ENCODE results near the gene TACC2.

Gene TACC2

DNA sequence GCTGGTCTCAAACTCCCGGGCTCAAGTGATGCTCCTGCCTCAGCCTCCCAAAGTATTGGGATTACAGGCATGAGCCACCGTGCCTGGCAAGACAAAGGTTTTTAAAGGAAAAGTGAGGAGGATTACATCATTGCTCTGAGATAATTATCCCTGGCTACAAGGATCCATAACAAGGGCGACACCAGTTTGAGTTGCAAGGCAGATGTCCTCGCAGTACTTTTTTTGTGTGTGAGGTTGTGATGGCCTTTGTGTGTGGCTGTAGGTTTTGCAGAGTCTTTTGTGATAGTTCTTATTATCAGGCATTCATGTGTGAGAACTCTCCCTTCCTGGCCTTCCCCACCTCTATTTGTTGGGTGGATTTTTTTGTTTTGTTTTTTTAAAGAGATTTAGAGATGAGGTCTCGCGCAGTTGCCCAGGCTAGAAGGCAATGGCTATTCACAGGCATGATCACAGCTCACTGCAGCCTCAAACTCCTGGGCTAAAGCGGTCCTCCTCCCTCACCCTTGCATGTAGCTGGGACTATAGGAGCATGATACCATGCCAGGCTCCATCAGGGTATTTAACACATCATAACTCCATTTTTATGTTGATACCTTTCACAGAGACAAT lies 292.2 kb downstream of the TACC2 start:
- no peak for DNase-seq (ENCODE audit: low read depth)

DNA sequence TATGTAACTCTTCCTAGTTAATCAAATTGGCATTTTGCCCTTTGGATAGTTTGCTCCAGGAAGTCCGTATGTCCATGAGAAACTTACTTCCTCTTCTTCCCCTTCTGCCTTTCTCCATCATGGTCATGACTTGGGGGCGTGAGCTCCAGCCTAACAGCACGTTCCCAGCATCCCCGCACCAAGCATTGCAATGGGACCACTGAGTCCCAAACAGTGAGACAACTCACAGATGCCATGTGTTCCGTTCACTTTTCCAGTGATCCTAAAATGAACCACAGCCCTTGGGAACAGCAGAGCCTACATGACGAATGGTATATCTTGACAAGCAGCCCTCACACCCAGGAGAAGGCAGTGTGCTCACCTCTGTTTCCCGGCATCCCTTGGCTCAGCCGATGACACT lies 292.8 kb downstream of the TACC2 start:
- DNase-seq (ENCODE audit: low read depth), result no peak

DNA sequence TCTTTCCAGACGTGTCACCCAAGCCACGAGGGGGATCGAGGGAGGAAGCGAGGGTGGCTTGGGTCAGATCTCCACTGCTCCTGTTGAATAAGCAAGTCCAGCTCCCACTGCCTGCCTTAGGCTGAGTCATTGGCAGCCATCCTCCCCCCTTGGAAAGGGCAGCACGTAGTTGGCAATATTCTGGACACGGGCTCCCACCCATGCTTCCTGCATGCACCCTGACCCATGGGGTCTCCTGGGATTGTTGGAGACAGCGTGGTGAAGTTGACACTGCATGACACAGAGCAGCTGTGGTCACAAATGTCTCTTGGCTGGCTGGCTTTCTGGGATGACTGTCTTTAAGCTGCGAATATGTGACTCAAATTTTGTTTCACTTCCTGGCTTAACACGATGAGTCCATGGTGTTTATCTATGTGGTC lies 293.3 kb downstream of the TACC2 start:
- DNase-seq (ENCODE audit: low read depth), result no peak

DNA sequence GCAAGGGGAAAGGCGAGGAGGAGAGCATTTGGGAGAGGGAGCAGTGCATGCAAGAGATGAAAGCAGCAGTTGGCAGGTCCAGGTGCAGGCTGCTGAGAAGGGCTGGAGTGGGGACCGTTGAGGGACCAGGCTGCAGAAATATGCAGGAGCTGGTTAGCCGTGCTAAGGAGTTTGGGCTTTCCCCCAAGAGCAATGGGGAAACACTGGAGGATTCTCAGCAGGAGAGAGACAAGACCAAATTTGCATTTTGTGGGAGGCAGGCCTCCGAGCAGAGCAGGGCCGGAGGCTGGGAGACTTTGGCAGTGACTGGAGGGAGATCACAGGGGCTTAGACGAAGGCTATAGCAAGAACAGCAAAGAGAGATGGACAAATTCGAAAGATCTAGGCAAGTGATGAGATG lies 293.9 kb downstream of the TACC2 start:
- DNase-seq (ENCODE audit: low read depth), result no peak

DNA sequence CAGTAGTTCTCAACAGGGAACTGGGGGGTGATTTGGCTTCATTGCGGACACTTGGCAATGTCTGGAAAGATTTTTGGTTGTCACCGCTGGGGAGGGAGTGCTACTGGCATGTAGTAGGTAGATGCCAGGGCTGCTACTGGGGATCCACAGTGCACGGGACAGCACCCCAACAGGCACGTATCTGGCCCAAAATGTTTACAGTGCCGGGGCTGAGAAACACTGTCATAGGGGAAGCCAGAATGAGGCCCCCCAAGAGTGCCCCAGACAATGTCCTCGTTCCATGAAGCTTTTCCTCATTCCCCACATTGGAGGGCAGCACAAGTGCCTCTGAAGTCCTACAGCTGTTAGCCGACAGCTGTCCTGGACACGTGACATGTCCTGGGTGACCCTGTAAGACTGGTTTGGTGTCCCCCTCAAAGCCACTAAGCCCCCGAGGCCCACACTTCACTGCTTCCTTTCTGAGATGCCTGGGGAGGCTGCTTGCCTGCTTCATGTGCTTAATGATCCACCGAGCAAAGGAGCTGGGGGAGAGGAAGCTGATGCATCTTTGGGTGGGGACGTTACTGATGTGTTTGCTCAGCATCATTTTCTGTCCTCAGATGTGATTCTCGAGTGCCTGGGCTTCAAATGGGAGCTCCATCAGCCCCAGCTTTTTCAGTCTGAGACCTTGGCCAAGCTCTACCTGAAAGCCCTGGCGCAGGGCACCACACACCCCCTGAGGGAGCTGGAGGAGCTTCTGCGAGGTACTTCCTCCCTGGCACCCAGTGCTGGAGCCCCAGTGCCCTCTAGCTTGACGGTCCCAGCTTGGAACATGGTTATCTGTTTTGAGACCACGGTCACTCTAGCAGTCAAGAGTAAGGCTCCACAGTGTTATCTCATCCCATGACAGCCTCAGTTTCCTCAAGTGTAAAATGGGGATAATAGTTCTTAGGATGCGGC lies 296.8 kb downstream of the TACC2 start:
- no peak for DNase-seq (ENCODE audit: low read depth)

DNA sequence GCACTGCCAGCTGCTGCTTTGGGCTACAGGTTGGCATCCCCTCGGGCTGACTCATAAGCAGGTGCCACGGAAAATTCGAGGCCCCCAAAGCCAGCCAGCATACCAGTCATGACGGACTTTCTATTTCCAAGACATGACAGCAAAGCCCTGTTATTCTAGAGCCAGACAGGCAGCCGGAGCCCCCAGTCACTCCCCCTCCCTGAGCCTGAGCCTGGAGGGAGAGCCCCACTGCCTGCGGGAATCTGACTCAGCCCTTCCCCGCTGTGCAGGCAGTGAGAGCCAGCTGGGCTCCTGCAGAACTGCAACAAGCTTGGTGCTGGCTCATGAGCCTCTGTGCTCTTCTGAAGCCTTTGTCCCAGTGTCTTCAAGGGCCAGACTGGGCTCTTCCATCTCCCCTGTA lies 297.9 kb downstream of the TACC2 start:
- no peak for DNase-seq (ENCODE audit: low read depth)

DNA sequence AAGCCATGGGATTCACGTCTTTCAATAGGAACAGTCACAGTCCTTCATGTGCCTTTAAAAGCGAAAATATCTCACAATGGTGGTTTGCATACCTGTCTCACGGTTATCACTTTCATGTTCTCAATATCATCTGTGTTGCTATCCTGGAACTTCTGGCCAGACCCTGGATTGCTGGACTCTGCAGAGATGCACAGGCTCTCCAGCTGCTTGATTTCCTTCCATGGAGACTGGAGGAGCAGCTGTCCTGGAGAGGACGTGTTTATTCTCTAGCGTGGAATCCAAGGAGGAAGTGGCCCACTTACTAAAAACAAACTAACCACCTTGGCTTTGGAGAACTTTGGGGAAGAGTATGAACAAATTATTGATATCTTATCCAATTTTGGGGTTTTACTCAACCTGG lies 298.6 kb downstream of the TACC2 start:
- DNase-seq (ENCODE audit: low read depth), result no peak

DNA sequence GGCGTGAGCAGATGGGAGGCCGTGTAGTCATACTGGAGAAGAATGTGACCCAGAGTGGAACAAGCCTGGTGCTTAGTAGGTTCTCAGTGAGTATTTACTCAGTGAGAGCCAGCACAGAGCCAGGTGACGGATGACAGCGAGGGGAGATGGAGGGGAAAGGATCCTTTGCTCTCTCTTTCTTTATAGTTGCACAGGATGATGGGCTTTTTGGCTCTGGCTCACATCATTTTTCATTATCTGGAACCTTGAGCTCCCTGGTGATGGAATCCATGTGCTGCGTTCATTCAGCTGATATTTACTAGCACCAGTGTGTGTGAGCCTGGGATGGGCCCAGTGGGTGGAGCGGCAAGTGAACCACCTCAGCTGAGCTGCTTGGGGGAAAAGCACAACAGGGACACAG lies 299.3 kb downstream of the TACC2 start:
- no peak for DNase-seq (ENCODE audit: low read depth)

DNA sequence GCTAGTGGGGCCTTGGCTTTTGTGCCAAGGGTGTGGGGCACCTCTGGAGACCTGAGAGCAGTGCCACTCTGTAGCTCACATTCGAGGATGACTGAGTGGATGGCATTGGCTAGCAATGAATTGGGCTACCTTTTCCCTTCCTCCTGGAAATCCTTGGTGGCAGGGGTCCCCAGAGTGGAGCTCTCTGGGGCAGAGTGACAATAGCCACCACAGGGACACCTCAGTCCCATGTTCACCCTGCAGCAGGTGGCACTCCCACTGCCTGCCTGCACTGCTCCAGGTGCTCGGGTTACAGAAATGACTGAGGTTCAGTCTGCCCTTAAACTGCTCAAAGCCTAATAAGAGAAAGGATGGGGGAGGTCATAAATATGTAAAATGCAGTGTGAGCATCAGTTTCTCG lies 300.0 kb downstream of the TACC2 start:
- no peak for DNase-seq (ENCODE audit: low read depth)

DNA sequence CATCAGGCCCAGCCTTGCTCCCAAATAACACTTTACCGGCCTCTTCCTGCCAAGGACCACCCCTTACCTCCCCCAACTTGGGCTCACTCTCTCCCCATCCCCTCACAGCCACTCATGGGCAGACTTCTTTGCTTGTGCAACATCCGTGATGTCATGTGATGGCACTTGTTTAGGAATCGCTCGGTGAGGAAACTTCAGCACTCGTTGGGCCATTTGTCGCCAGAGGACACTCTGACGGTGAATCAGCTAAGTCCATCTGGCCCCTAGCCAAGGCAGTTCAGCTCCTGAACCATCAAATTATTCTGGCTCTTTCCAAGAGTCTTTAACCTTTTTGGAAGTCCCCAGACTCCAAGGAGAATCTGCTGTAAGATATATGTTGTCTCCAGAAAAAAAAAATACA lies 301.4 kb downstream of the TACC2 start:
- no peak for DNase-seq (ENCODE audit: low read depth)

DNA sequence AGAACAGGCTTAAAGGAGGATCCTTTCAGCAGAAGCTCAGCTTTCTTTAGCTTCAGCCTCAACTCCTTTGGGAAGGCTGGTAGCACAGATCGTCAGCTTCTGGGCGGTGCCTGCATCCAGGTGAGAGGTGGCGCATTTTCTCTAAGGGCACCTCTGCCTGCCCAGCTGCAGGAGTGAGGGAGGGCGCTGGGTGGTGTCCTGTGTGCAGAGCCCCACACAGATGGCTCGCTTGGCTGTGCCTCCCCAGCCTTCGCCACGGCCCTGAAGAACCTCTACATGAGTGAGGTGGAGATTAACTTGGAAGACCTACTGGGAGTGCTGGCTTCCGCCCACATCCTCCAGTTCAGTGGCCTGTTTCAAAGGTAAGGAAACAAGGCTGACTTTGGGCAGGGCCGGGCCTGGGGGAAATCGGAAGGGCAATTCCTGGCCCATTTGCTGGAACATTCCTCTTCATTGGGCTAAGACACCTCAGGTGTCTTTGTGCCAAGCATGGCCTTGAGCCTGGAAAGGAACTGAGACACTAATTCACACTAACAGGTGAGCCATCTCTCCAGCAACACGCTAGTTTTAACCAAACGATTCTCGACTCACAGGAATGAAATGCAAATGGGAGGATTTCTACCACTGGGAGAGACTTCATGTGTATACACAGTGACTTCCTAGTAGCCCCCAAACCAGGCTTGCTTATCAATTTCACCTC lies 302.0 kb downstream of the TACC2 start:
- no peak for DNase-seq (ENCODE audit: low read depth)

DNA sequence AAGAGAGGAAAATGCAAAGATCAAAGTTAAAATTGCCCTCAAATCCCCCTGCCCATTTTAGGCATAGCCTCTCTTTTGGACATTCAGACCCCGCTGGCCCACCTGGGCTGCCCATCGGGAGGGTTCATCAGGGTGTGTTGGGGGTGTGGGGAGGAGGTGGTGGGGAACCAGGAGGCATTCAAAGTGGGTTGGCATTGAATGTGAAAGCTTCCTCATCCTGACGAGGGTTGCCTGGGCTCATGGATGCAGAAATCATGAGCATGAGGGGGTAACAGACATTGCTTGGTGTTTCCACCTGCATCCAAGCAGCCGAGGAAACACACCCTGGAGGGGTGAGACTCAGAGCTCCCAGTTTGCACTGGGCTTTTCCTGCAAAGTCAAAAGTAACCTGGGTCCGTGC lies 302.8 kb downstream of the TACC2 start:
- DNase-seq (ENCODE audit: low read depth), result no peak

DNA sequence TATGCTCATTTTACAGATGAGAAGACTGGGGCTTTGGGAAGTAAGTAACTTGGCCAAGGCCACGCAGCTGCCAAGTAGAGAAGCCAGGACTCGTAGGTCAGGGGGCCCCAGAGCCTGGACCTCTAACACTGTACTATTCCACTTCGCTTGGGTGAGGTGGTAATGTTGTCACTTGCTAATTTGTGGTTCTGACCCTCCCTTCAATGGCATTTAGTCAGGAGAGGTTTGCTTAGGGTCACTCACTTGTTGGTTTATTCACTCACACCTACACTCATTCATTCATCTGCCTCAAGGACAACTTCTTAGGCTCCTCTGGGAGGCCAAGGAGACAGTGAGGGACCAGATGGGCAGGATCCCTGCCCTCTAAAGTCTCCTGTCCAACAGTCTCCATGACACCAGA lies 303.4 kb downstream of the TACC2 start:
- no peak for DNase-seq (ENCODE audit: low read depth)

DNA sequence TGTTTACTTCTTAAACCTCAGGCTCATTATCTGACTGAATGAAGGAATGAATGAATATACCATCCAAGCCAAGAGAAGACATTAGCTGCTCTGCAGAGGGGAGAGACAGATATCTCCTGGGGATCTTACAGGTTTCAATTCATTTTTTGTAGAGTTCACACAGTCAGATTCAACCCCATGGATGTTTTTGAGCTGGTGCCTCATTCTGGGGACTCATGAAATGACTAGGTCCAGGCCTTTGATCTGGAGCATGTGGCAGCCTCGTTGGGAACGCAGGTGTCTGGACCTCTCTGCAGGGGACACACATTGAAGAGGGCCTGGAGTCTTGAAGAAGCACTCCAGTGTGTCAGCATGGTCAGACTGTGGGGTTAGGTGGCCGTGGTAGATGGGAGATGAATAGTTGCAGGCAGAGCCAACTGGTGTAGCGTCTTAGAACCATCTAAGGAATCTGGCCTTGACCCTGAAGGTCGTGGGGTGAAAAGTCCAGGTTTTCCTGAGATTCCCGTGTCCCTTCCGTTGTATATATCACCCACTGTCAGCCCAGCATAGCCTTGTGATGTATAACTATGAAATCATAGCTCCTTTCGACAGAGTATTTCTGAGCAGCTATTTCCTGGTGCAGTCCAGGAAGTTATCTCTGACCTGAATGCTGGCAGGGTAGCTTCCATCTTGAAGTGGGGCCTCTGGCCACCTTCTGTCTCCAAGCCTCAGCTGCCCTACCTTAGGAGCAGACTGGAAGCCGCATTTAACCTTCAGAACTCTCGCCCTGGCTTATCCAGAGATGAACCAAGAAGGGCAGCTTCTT lies 304.4 kb downstream of the TACC2 start:
- no peak for DNase-seq (ENCODE audit: low read depth)

DNA sequence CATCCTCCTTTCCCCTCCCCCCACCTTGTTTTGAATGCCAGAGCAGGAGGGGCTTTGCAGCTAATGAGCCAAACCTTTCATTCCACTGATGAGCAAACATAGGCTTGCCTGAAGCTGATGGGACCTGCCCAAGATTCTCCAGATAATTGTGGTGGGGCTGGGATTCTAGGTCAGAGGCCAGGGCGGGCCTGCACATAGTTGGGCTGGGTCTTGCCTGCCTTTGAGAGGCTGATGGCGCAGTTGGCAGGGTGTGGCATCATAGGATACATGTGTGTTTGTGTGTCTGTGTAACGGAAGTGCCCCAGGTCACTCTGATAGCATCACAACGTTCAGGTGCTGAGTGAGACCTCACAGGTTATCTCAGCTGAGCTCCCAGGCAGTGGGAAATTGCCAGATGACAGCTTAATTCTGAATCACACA lies 305.0 kb downstream of the TACC2 start:
- DNase-seq (ENCODE audit: low read depth), result no peak

DNA sequence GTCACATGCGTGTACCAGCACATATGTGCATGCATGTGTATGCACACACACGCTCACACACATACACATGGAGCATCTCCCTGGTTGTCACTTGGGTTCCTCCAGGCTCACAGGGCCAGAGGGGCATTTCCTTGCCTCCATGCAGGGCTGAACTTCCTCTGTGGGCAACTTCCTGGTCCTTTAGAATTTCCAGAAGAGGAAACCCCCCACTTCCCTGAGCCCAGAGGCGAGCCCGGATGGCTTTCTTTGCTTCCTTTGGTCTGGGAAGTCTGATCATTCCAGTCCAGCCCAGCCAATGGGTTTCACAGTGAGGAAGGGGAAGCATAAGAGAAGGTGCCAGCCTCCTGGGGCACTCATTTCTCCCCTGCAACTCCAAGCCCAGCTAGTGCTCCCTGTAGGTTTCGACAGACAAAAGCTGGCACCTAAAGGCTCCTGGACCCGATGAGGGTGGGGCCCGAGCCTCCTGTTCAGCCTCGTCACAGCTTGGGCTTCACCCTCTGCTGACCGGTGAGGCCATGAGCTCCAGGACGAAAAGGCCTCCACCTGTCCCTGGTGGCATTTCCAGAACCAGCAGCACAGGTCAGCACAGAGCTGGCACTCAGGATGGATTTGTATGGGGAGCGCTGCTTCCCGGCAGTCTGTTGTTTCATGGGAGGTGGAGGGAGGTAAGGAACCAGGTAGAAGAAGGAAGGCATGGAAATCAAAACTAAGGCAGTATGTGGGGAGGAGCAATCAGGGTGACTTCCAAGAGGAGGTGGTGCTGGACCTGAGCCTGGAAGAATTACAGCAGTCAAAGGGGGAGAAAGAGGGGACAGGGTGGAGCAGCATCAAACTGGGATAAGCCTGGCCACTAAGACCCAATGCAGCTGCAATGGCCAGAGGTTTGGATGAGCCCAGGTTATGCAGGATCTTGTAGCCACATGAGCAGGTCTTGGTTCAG lies 305.8 kb downstream of the TACC2 start:
- no peak for DNase-seq (ENCODE audit: low read depth)

DNA sequence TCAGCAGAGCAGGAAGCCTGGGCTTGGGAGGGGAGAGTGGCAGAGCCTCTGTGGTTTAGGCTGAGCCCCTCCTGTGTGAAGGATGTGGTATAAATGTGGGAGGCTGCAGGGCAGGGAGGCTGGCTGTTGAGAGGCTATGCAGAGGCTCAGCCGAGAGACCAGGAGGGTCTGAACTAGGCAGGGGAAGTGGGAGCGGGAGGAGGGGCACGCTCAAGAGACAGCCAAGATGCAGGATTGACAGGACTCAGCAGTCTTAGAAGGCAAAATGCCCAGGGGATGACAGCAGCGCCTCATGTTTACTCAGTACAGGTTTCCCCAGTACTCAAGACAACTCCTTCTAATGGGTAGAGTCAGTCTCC lies 306.5 kb downstream of the TACC2 start:
- no peak for DNase-seq (ENCODE audit: low read depth)

DNA sequence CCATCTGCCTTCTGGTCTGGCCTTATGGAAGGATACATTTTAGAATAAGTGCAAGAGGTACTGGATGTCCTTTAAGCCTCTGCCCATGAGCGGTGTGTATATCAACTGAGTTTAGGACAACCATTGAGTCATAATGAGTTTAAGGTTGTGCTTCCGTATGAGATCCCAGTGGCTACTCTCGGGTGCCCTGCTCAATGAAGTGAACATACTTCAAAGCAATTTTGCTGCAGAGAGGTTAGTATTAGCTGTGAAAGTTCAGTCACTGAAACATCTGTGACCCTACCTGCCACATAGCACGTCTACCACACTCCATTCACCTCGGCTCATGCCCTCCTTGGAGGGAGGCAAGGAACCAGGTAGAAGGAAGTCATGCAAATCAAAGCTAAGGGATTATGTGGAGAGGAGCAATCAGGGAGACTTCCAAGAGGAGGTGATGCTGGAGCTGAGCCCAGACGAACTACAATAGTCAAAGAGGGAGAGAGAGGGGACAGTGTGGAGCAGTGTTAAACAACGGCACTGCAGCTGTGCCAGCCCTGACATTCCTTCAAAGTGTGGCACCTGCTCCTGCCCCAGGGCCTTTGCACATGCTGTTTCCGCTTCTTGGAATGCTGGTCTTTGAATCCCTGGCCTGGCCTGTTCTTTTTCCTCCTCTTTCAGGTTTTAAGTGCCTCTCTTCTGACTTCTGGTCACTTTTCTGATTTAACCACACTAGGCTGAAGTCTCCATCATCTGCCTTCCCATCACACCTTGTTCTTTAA lies 307.6 kb downstream of the TACC2 start:
- no peak for DNase-seq (ENCODE audit: low read depth)

DNA sequence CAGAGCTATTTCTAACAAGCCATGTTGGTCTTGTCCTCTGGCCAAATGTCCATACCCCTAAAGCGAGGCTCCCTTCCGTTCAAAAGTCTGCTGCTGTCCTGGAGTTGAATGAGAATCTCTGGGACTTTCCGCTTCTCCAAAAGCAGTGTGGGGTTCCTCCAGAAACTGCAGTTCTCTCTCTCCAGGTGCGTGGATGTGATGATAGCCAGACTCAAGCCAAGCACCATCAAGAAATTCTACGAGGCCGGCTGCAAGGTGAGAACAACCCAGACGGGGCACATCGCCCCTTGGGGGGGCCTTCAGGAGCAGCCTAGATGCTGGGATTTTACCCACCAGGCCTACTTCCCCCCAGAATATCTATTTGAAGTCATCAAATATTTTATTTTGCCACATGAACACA lies 308.6 kb downstream of the TACC2 start:
- no peak for DNase-seq (ENCODE audit: low read depth)

DNA sequence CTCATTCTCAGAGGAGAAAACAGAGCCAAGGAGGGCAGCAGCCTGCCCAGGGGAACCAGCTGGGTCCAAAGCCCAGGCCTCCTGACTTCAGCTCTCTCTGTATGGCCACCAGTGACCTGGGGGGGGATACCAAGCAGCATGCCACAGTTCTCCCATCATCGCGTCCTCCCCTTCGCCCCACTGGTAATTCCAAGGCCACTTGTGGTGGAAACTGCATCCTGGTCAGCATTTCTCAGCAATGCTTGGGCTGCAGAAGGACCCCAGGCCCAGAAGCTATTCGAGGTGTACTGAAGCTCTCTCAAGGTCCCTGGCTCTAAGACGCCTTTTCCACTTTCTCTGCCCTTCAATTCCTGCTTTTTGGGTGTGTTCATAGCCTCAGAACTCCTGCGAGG lies 309.2 kb downstream of the TACC2 start:
- no peak for DNase-seq (ENCODE audit: low read depth)

All from T-helper 22 cell (primary cell).